ENCODE data around the gene DNAJB1.
"Not testable (repeated sequence)": the region's sequence is repeated elsewhere in the genome, so short reads cannot be mapped to it uniquely, and the experiment has no call there.

Gene DNAJB1

GRCh38 chr19:14553042-14553938, 35.1 kb upstream of the DNAJB1 start:
- DNase-seq, result no peak

- not testable (repeated sequence) for DNase-seq
Observed at GRCh38 chr19:14552006-14552360, 33.8 kb upstream of the DNAJB1 start.

GRCh38 chr19:14551134-14552005, 33.2 kb upstream of the DNAJB1 start:
- peak; percentile 87 for DNase-seq

GRCh38 chr19:14550201-14550754, 32.1 kb upstream of the DNAJB1 start:
- no peak for DNase-seq

- DNase-seq, result no peak
Observed at GRCh38 chr19:14545716-14546082, 27.5 kb upstream of the DNAJB1 start.

GRCh38 chr19:14544977-14545715, 26.9 kb upstream of the DNAJB1 start:
- DNase-seq, result no peak

- no peak for DNase-seq
Observed at GRCh38 chr19:14544047-14544446, 25.9 kb upstream of the DNAJB1 start.

- DNase-seq, result no peak
Observed at GRCh38 chr19:14542711-14543328, 24.6 kb upstream of the DNAJB1 start.

GRCh38 chr19:14541979-14542378, 23.8 kb upstream of the DNAJB1 start:
- DNase-seq, result not testable (repeated sequence)

- no peak for DNase-seq
Observed at GRCh38 chr19:14540741-14541525, 22.7 kb upstream of the DNAJB1 start.

GRCh38 chr19:14536926-14537692, 18.9 kb upstream of the DNAJB1 start:
- DNase-seq, result peak; percentile 70

GRCh38 chr19:14533450-14533849, 15.3 kb upstream of the DNAJB1 start:
- no peak for DNase-seq

- no peak for DNase-seq
Observed at GRCh38 chr19:14530506-14530905, 12.3 kb upstream of the DNAJB1 start.

- DNase-seq, result no peak
Observed at GRCh38 chr19:14530005-14530348, 11.8 kb upstream of the DNAJB1 start.

GRCh38 chr19:14529254-14530004, 11.2 kb upstream of the DNAJB1 start, which contains the start of gene TECR:
TSS of gene TECR (plus strand) at chr19:14529594. CDS start at chr19:14529697, 103 bp downstream.
- peak; percentile 100 for DNase-seq

GRCh38 chr19:14528419-14529253, 10.4 kb upstream of the DNAJB1 start:
- no peak for DNase-seq

- no peak for DNase-seq
Observed at GRCh38 chr19:14526423-14526822, 8.2 kb upstream of the DNAJB1 start.

GRCh38 chr19:14525729-14526128, 7.5 kb upstream of the DNAJB1 start:
- DNase-seq, result no peak

GRCh38 chr19:14520543-14520942, 2.3 kb upstream of the DNAJB1 start:
- DNase-seq, result no peak

Data from CD4-positive, alpha-beta T cell treated with Interleukin-17A for 4 hours (primary cell).